GDM1 (cell line): ENCODE results near the gene FOXL2NB.

Experiments used
- DNase-seq: peaks from one replicate; lab custom pipeline; 2025; lab: John Stamatoyannopoulos, UW

Gene FOXL2NB

GRCh38 chr3:138945709-138946662, 1.0 kb upstream of the FOXL2NB start:
- no peak for DNase-seq

DNA sequence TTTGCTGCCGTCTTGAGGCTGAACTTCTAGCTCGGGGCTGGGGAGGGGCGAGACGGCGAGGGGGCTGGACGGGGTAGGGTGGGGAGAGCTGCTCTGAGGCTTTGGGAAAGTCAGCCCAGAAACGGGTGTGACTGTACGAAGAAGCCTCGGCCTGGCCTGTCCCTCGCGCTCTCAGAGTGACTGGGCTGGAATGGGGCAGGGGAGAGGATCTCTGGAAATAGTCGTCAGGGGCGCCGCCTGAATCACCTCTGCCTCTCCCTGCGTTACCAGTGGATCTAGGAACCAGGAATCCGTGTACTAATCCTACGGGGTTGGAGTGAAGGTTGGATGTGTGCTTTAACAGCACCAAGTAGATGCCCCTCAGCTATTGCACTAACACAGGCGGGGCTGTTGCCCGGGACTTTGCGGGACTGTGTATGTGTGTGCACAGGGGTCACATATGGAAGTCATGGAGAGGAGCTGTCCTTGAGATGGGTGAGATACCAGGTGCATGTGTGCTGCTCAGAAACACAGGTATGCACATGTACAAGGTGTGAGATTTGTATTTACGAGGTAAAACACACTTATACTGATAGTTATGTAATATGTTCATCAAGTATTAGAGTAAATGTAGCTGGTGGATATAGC, 591 bp downstream of the FOXL2NB start:
- no peak for DNase-seq

DNA sequence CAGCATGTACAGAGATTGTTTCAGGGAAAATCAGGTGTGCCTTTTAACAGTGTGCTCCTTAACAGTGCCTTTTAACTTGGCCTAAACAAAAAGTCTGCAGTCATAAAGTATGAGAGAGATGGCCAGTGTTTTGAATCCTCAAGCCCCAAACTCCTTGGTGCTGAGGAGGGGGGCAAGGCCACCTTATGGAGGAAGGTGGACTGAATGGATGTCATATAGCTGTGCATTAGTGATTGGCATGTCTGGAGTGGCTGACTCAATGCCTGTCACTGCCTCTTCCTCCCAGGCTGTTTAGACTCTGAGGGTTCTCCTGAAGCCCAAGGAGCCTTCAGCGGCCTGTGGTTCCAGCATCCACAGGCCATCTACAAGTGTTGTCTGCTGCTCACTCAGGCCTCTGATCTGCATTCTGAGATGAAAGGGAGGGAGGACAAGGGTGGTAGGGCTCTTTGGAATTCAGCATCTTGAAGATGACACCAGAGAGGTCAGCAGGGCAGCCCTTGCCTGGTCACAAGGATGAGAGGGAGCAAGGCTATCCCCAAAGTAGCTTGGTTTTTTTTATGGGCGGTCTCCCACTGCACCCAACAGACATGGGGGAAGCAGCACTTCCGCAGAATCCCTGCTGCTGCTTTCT, 1.5 kb downstream of the FOXL2NB start:
- DNase-seq = no peak

GRCh38 chr3:138949002-138949418, 2.0 kb downstream of the FOXL2NB start:
- no peak for DNase-seq

DNA sequence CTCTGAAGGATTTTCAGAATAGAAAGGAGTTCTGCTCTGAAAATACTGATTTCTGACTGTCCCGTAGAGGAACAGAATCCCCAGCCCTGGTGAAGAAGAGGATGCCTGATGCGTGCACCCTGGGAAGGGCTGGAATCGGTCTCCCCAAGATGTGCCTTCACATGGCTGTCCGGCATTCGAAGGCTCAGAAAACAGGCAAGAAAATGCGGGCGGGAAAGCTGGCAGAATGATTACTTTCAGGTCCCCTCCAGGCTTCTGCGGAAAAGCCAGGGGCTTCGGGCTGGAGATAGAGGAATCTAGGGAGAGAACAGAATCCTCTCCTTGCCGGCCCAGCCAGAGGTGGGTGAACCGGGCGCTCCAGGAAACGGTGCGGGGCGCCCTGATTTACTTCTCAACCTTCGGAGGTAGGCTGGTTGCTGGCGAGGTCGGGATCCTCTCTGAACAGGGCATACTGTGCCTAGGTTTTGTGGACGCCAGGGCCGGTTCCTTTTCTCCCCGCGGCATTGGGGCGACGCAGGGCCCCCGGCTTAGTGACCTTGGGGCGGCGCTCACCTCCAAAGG, 2.5 kb downstream of the FOXL2NB start:
- no peak for DNase-seq

- no peak for DNase-seq
Measured at GRCh38 chr3:138950006-138950644, 3.1 kb downstream of the FOXL2NB start.

- DNase-seq = no peak
Measured at GRCh38 chr3:138950701-138951100, 3.7 kb downstream of the FOXL2NB start.

- DNase-seq = no peak
Measured at GRCh38 chr3:138960417-138960852, 13.4 kb downstream of the FOXL2NB start.

- no peak for DNase-seq
Measured at GRCh38 chr3:138962854-138963560, 16.0 kb downstream of the FOXL2NB start.

DNA sequence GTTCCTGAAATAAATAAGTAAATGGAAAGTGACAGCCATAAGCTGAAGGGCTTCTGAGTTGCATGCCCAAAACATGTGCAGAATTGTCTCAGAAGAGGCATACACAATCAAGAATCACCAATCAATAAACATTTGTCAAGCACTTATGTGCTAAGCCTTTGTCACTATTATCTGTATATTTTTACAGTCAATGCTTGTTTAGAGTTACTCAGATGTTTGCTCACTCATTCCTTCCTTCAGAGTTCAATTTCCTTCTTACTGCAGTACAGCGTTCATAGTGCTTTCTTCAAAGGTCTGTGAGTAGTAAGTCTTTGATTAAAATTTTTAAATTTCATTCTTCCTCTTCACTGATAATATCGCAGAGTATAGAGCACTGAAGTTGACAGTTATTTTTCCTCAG, 17.2 kb downstream of the FOXL2NB start:
- DNase-seq = no peak

DNA sequence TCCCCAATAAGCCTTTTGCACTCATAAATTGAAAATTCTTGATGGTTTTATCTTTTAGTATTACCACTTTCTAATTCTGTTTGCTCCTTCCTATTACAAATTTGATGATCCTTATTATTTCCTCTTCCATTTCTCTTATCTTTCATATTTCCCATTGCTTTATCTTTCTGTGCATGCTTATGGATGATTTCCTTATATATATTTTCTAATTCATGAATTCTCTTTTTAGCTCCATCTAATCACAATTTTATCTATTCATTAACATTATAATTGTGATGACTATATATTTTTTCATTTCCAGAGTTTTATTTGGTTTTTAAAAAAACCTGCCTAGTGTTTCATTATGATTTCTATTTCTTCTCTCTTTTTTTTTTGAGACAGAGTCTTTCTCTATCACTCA, 17.9 kb downstream of the FOXL2NB start:
- DNase-seq = no peak

DNA sequence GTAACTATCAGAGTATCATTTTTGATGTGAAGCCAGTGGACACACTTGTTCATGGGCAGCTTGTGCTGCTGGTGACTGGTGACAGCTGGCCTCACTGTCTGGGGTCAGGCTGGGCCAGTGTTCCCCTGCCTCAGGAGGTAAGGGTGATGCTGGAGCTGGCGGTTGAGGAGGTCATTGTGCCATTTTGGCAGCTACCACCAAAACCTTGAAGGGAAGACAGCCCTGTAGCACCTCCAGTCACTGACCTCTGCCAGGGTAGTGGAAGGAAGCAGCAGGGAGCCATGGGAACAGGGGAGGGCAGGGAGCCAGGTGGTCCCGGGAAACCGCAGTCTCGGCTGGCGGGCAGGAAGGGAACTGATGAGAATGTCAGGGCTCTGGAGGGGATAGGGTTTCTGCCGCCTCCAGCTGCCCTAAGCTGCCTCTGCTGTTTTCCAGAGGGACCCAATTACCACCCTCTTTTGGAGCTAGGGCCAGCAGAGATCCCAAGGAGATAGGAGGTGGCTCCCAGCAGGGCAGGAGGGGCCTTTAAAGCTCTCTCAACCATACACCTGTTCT, 24.8 kb downstream of the FOXL2NB start:
- DNase-seq = no peak

DNA sequence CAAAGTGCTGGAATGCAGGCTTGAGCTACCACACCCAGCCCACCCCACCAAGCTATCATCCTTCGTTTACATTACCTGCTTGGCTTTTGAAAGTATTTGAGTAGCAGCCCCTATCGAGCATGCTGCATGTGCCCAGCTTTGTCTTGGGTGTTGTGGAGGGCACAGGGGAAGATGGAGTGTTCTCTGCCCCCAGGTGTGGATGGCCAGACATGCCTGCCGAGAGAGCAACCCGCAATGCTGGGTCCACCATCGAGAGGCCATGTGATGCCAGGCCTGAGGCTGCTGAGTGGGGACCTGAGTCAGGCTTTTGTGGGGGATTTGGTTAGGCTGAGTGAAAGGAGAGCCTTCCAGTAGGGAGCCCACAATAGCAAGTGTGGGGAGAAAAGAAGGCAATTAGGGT, 25.9 kb downstream of the FOXL2NB start:
- DNase-seq = no peak

DNA sequence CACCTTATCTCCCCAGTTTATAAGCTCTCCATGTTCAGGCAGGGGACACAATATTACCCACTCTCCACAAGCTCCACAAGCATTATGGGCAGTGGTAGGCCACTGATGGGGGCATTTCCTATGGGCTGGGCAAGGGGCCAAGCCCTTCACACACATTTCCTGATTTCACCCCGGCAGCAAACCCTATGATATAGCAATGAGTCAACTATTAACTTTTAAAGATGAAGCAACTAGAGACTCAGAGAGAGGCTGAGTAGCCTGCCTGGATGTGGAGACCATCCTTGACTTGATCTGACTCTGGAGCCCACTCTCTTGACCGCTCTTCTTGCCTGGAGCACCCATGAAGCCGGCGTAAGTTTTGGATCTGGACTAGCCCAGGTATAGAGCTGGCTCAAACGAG, 27.4 kb downstream of the FOXL2NB start:
- no peak for DNase-seq

- no peak for DNase-seq
Measured at GRCh38 chr3:138975351-138975750, 28.3 kb downstream of the FOXL2NB start.

- no peak for DNase-seq
Measured at GRCh38 chr3:138976047-138976446, 29.0 kb downstream of the FOXL2NB start.

GRCh38 chr3:138984816-138985215, 37.8 kb downstream of the FOXL2NB start:
- DNase-seq = no peak

DNA sequence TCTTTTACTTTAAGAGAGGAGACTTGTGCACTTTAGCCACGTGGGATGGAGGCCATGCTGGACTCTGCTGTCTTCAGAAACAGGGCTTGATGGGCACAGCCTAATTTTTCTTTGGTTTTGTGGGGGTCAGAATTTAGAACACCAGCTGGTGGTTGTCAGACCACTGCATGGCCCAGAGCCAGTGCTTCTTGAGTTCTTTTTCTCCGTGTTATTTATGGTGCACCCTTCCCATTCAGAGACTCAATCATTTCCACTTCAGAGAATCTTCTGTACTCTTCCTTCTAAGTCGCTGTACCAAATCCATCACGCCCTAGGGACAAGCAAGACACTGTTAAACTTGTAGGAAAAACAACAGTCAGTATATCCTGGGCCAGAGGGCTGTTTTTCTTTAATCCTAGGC, 38.9 kb downstream of the FOXL2NB start:
- no peak for DNase-seq

DNA sequence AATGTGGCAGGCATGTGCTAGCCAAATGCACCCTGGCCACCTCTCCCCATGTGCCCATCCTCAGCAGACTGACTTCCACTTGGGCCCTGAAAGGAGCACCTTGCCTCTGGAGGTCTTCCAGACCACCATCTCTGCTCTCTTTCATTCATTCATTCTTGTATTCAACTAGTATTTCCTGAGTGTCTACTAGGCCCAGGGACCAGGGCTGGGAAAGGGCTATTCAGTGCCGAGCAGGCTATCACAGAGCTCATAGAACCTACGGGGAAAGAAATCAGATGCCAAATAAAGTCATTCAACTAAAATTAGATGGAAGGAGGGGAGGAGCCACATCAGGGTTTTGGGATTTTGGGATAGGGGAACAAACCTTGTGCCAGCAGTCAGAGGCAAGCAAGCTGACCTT, 40.2 kb downstream of the FOXL2NB start:
- DNase-seq = no peak

GRCh38 chr3:138995706-138996105, 48.7 kb downstream of the FOXL2NB start:
- DNase-seq = no peak
